ENCODE results near the gene ASB6. TPM values are rescaled to one million over a fixed set of nuclear protein-coding genes. Genes with fewer than 3 reads are reported as not detected.
A peak's percentile ranks its signal among the peaks of the same experiment; 100 is the strongest.
"Not testable (repeated sequence)": the region's sequence is repeated elsewhere in the genome, so short reads cannot be mapped to it uniquely, and the experiment has no call there.

The ASB6 gene
- total RNA-seq, 1 donor from 2014 or later = 6.6 TPM

DNA sequence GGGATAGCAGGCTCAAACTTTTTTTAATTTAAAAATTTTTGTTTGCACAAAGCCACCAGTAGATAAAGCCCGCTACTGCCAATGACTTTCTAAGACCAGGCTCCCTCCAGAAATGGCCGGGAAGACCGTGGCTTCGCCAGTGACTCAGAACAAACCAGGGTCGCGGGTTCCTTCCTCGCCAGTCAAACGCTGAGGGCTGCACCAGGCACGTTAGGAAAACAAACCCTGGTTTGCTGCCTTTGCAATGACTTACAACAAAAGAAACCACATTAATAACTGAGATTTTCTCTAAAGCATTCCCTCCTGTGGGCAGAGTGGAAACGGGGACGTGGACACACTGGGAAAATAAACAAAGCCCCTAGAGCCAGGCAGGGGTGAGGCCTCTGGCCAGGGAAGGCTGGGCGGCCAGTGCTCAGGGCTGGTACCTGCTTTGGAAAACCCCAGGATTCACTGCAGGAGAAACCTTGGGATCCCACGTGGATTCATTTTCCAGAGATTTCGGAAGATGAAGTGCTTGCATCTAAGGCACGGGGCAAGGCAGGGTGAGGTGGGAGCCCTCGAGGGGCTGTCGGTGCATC, 27.3 kb upstream of the ASB6 start:
- DNase-seq (ENCODE audit: low spot score) (no peak), ATAC-seq (no peak)

DNA sequence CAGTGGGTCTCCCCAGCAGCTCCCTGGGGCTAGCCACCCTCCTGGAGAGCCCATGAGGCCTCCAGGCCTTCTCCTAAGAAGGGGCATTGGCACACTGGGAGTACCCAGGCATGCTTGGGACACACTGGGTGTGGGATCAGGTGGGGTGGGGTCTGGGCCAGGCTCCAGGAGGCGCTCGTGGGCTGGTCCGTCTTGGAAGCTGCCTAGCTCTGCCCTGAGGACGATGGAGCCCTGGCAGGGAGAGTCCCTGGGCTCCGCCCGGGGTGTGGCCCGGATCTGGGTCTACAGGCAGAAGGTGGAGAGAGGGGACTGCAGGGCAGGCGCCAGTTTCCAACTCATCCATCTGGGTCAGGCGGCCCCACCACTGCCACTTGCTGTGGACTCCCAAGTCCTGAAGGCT, 25.9 kb upstream of the ASB6 start:
- no peak for DNase-seq (ENCODE audit: low spot score)
- ATAC-seq = no peak

DNA sequence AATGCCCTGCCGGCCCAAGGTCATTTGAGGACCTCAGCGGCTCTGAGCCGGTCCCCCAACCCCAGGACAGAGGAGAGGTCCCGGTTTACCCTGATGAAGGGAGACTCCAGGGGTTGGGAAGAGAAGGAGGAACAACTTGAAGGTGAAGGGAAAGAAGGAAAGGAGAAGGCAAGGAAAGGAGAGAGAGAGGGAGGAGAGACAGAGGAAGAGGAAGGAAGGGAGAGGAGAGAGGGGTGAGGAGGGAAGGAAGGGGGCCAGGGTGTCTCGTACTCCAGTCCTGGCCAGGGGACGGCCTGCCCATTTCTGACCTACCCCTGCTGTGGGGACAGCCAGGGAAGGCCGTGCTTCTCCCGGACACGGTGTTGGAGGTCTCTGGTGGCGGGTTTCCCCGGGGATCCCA, 25.4 kb upstream of the ASB6 start:
- no peak for ATAC-seq
- DNase-seq (ENCODE audit: low spot score) = no peak

DNA sequence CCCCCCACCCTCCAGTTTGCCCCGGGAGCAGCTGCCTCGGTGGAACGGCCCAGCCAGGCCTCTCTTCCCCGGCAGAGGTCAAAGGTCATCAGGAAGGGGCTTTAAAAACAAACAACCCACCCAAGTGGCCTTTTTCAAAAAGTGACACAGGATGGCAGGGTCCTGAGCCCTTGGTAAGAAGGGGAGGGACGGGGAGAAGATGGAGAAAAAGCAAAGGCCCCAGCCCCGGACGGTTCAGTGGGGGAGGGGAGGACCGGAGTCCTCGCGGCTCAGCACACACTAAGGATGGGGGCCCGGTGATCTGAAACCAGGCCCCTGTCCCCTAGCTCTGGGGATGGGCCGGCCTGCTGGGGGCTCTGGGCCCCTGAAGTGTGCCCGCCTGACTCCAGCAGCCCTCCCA, 24.6 kb upstream of the ASB6 start:
- no peak for DNase-seq (ENCODE audit: low spot score)

DNA sequence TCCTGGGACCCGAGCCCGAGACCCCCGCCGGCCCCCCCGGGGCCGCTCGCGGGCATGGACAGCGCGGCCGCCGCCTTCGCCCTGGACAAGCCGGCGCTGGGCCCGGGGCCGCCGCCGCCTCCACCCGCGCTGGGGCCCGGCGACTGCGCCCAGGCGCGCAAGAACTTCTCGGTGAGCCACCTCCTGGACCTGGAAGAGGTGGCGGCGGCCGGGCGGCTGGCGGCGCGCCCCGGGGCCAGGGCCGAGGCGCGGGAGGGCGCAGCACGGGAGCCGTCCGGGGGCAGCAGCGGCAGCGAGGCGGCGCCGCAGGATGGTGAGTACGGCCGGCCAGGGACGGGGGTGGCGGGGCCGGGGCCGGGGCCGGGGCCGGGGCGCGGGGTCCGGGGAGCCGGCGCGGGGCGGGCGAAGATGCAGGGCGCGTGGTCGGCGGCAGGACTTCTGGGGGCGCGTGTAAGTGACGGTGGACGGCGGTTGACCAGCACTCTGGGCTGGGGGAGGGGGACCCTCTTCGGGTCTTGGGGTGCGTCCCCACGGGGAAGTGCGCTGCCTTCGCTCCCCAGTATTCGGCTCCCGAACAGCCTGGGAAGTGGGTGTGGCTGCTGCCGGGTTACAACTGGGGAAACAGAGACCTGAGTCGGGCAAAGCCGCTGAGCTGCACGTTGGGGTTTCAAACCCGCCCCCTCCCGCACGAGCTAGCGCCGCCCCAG, 24.0 kb upstream of the ASB6 start:
- ATAC-seq (no peak), DNase-seq (ENCODE audit: low spot score) (no peak)

More for the DNA sequence above, 24.6 kb upstream of the ASB6 start:
- ATAC-seq = no peak

DNA sequence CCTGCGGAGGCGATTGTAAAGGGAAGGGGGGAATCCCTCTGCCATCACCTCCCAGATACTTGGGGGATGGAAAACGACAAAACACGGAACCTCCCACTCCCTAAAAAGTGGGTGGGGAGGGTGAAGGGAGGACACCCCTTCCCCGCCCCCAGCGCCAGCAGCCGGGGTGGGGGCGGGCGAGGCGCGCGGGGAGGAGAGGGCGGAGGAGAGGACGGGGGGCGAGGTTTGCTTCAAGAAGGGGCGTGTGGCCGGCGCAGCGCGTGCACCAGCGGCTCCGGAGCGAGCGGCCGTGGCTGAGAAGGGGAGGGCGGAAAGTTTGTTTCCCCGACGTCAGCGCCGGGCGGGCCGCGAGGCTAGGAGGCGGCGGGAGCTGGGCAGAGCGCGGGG, 23.4 kb upstream of the ASB6 start, which contains the start of gene PRRX2:
Gene PRRX2 (plus strand): TSS at position 259 of the 387 bp plus-strand sequence. CDS start 221 bp downstream, outside the sequence.
- ATAC-seq (no peak), DNase-seq (ENCODE audit: low spot score) (no peak)

DNA sequence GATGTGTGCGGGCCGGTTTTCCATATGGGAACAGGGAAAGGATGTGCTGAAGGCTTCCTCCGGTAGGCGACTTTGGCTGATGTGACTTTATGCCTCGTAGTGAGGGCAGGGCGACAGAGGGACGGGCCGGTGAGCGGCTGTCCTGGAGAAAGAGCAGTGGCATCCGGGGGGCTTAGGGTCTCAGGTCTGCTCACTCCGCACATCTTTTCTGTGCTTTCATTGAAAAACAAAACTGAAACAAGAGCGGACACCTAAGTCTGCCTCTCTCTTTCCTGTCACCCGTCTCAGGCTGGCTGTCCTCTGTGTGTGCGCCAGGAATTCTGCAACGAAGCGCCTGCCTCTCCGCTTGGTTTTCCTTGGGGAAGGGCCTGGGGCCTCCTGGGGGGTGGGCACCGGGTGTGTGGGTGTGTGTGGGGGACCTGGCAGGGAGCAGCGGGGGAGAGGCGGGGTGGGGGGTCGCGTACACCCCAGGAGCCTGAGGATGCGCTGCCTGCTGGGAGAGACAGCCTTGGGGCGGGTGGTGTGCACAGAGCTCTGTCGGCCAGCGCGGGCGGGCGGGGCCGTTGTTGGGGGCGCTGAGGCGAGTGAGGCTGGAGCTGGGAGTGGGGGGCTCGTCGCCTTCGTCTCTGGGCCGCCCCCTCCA, 22.9 kb upstream of the ASB6 start:
- DNase-seq (ENCODE audit: low spot score) (no peak), ATAC-seq (peak; percentile 31)

DNA sequence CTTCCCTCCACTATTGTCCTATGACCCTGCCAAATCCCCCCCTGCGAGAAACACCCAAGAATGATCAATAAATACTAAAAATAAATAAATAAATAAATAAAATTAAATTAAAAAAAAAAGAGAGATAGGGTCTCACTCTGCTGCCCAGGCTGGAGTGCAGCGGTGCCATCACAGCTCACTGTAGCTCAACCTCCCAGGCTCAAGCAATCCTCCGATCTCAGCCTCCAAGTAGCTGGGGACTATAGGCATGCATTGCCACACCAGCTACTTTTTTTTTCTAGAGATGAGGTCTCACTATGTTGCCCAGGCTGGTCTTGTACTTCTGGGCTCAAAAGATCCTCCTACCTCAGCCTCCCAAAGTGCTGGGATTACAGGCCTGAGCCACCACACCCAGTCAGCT, 20.3 kb upstream of the ASB6 start:
- ATAC-seq; DNase-seq (ENCODE audit: low spot score): not testable (repeated sequence)

DNA sequence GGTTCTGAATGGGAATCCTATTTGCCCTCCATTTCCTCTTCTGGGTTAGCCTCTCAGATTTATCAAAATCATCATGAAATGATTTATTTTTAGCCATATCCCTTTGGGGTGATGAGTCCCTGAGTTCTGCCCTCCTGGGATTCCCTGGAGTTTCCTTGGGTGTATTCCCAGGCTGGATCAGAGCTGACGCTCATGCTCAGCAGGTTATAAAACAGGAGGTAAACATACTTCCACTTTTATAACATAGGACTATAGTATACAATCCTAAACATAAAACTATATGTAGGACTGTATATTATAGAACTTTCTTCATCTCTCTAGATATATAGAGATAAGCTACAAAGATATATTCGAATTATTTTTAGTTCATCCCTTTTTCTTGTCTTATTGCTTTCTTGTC, 19.1 kb upstream of the ASB6 start:
- ATAC-seq (no peak), DNase-seq (ENCODE audit: low spot score) (no peak)

DNA sequence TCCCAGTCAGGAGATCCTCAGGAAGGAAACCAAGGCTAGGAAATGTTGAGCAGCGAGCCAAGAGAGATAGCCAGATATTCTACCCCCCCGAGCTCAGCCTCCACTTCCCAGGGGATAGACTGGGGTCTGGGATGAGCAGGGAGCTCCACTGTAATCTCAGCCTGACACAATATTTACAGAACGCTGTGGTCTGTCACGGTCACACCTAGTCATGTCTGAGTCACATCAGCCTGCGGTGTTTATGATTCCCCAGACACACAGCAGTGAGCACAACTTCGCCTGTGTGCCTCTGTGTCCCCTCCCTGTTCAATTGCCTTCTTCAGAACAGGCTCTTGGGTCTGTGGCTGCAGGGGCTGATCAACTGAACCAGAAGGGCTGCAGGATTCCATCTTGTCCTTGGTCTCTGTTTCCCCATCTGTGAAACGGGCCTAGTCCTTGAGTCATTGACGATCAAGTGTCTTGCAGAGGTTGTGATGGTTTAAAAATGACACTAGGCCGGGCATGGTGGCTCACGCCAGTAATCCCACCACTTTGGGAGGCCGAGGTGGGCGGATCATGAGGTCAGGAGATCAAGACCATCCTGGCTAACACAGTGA, 14.9 kb upstream of the ASB6 start:
- no peak for ATAC-seq
- DNase-seq (ENCODE audit: low spot score) = no peak

DNA sequence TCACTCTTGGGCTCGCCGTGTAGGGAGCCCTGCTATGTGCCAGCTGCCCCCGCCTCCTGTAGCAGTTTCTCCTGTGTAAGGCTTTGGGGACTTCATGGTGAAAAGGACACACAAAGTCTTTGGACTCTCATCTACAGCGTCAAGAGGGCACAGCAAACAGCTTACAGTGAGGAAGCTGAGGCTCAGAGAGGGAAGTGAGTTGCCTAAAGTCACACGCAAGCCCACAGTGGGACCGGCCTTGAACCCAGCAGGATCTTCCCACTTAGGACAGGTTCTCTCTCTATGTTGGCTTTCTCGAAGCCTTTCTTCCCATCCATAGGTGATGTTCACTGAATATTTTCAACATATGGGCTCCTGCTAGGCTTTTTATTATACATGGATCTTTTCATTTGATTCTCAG, 13.7 kb upstream of the ASB6 start:
- ATAC-seq (no peak), DNase-seq (ENCODE audit: low spot score) (no peak)

DNA sequence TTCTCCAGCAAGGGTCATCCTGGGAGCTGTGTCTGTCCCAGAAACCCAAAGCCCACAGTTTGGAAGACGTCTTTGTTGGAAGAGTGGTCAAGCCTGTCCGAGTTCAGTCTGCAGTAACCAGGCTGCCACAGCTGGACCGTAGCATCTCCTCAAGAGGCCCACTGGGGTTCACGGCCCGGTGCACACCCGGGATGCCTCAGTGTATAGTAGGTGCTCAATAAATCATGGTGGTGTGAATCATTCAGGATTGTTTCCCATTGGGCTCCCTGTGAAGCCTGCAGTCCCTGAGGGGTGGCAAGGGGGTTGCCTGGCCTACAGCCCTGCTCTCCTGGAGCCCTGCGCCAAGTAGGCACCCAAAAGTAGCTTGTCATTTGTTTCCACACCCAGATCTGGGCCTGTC, 13.2 kb upstream of the ASB6 start:
- DNase-seq (ENCODE audit: low spot score) (no peak), ATAC-seq (no peak)

DNA sequence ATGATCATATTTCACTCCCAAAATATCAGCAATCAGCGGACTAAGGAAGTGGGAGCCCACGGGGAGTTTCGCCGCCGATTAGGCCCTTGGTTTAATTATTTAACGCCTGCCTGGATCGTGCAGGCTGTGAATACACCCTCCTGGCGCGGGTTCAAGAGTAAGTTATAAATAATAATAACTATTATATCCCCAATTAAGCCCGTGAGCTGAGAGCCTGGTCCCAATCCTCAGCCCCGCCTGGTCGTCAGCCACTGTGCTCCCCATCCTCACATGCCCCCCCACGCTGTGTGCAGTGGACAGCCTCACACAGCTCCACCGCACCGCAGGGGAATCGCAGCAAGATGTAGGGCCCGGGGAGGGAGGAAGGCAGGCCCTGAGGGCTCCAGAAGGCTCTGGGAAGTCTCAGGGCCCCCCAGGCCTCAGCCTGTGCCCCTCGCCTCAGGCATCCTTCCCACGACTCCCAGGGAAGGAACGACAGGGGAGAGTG, 12.6 kb upstream of the ASB6 start:
- no peak for ATAC-seq
- no peak for DNase-seq (ENCODE audit: low spot score)

DNA sequence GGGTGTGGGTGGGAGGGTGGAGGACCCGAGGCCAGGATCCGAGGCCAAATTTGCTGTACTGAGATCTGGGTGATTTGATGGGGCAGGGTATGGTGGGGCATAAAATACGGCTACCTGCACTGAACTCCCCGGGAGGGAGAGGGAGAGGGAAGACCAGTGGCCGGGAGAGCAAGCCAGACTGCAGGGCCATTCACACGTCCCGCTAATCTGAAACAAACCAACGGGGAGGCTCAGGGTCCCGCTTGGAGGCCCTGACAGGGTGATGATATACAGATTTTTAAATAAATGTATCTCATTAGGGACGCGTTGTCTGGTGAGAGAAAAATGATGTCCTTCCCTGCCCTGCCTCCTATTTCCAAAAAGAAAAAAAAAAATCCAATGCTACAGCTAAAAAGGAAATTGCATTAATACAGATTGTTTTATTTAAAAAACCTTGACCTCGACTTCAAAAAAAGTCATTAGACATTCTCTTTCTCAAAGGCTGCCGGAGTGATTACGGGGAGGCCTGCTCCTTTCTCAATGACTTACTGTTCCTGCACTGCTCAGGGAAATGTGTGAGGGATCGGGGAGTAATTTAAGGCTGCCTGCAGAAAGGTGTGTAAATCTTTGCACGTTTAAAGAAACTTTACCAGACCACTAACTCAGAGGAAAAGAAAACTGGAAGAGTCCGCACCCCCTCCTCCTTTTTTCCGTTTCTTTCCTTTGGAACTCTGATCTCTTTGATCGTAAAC, 12.0 kb upstream of the ASB6 start:
- ATAC-seq (no peak), DNase-seq (ENCODE audit: low spot score) (no peak)

DNA sequence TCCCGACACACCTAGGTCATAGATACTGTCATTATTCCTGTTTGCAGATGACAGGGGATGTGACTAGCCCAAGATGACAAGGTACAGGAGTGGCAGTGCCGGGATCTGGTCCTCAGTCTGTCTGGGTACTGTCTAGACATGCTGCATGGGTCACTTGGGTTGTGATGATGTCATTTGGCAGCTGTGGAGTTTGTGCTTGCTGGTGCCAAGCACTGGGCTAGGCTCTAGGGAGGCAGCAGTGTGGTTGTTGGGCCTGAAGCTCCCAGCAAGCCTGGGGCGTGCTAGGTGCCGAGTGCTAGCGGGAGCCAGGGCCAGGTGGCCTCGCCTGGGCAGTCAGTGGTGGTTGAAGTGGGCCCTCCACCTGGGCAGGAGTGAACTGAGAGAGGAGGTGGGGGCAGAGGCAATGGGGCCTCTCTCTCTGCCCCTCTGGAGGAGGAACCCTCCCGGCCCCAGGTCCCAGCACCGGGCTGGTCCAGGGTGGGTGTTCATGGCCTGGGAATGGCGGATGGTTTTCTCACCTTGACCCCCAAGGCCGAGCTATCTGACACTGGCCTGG, 8.8 kb upstream of the ASB6 start:
- ATAC-seq = no peak
- DNase-seq (ENCODE audit: low spot score) = no peak

DNA sequence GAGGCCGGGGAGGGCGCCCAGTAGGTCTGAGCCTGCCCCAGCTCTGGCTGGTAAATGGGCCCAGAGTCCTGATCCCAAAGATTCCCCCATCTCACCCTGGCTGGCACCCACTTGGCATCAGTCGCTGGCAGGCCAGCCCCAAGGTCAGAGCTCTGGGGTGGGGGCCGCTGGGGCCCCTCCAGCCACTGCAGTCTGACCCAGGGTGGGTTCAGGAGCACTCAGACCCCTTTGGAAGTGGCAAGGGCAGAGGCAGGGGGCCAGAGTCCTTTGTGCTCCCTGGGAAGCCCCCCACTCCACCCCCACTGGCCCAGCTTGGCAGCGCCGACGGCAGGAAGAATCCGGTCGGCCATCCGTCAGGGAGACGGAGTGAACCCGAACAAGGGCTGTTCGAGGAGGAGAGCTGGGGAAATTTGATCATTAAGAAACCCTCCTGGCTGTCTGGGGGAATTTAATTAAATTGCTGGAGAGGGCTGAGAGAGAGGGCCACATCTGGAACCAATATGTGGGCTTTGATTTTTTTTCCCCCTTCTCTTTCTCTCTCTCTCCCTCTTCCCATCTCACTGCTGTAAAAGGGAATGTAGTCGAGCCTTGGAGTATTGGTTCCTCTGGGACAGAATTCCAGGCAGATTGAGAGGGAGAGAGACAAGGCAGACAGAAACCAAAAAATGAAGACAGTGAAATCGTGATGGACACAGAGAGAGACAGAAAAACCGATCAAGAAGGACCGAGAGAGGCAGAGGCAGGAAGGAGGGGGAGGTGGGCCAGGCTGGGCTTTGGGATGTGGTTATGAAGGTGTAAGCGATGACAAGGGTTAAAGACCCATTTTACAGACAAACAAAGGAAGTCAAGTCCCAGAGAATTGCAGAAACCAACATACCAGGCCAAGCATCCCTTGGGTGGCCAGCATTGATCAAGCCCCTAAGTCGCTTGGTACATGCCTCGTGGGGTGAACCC, 8.1 kb upstream of the ASB6 start:
- DNase-seq (ENCODE audit: low spot score) = no peak
- ATAC-seq = no peak

DNA sequence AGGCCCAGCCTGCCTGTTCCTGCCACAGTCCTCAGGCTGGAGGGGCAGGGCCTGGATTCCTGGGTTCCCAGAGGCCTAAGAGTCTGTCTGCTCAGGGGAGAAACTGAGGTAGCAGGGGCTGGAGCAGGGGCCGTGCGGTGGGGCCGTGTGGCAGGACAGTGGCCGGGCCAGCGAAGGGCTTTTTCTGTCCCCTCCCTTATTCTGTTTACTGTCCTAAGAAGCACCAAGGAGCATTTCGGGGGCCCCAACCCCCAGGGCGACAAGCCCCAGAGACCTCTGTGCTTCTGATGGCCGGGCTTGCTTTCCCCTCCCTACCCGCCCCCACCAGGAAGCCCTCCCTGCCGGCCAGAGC, 6.8 kb upstream of the ASB6 start:
- ATAC-seq = no peak
- DNase-seq (ENCODE audit: low spot score) = no peak

DNA sequence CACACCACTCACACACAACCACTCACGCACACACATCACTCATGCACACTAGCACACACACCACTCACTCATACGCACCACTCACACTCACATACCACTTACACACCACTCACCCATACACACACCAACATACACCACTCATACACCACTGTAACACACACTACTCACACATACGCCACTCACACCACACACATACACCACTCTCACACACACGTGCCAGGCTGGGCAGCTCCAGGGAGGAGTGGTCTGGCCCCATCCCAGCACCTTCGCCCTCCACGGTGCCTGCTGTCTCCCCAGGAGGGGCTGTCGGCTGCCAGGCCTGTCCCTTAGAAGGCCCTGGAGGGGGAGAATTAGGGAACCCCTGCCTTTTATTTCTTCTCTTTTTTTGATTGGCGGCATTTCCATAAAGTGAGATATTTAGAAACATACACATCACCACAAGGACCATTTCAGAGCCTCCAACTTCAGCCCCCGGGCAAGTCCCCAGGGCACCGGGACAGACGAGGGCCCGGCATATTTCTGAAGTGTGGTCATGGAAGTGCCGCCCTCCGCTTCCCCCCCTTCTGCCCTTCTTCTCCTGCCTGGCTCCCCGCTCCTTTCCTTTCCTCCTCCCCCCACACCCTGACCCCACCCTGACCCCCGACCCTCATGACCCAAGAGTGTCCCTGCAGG, 6.3 kb upstream of the ASB6 start:
- no peak for DNase-seq (ENCODE audit: low spot score)
- ATAC-seq = no peak

DNA sequence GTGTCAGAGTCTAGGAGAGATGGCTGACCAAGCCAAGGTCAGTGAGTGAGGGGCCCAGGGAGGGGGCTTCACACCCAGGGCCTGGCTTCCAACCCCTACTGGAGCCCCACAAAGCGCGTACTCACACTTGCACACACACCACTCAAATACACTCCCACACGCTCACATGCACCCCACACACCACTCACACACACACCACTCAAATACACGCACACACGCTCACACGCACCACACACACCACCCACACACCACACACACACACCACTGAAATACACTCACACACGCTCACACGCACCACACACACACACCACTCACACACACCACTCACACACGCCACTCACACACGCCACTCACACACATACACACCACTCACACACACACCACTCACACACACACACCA, 5.7 kb upstream of the ASB6 start:
- DNase-seq (ENCODE audit: low spot score) = no peak
- ATAC-seq = no peak
